GOT3 (cell line): Measurements from ENCODE around the gene RIMBP2.

Experiments
- DNase-seq: peaks from one replicate; lab custom pipeline; 2025; ENCODE audit warnings: mixed read lengths; lab: John Stamatoyannopoulos, UW

RIMBP2 gene

GRCh38 chr12:130538343-130539095 lies 177.6 kb downstream of the RIMBP2 start:
- no peak for DNase-seq

DNA sequence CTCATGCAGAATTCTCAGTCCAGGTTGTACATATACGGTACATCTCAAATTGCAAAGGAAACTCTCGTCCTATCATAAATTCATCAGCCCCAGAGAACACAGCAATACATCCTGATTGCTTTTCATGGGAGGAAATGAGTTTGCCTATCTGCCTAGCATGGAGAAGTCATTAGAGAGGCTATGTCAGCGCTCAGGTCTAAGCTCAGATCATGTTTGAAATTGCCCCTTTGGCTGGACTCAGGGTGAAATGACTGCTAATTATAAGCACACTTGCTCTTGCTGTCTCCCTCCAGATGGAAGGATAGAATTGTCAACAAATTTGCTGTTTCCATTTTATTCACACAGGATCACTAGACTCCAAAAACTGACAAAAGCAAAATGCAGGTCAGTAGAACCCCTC lies 178.4 kb downstream of the RIMBP2 start:
- DNase-seq = no peak

- DNase-seq = no peak
Measured at GRCh38 chr12:130537051-130537450, 179.0 kb downstream of the RIMBP2 start.

GRCh38 chr12:130530429-130530828 lies 185.7 kb downstream of the RIMBP2 start:
- DNase-seq = no peak

- DNase-seq = no peak
Measured at GRCh38 chr12:130529781-130530180, 186.3 kb downstream of the RIMBP2 start.

DNA sequence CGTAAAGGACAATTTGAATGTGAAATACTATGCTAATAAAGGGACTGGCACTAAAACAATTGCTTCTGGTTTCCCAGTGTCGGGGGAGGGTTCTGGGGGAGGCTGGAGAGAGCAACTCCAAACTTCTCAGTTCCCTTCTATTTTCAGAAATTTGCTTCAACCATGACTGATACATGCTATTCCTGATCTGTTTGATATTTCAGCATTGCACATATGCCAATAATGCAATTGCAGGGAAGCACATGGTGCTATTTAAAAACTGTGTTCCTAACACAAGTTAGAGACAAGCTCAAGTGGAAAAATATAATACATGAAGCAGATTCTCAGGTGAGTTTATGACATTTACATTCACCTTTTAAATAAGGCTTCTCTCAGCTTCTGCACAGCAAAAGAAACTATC lies 188.9 kb downstream of the RIMBP2 start:
- no peak for DNase-seq

- no peak for DNase-seq
Measured at GRCh38 chr12:130526813-130527212, 189.3 kb downstream of the RIMBP2 start.

DNA sequence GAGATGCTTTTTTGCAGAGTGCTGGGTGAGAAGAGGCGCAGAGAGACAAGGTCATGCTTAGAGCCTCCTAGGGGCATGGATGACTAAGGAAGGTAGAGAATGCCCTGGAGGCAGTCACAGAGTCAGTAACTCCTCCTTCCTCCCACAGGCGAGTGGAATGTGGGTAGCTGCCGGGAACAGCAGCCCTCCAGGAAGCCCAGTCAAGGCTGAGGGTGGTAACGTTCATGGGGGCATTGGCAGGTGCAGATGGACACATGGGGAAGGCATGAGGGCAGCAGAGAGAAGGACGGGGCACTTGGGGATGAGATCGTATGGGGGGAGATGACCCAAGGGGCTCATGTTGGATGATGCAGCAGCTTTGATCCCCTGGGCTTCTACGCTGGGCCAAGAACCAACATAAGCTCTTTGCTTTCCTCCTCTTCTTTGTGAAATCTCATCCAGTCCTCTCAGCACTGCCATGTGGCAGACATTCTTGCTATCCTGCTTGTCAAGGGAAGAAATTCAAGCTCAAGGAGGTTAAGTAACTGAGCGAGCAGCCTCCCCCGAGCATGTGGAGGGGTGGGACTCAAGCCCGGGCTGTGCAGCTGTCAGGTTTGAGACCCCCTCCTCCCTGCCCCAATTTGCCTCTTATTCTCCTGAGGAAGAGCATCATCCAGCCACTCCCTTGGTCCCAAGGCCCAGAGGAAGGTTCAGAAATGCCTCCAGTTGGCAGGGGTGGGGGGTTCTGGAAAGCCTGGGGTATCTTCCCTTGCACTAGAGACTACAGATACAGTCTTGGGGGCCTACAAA lies 190.5 kb downstream of the RIMBP2 start:
- DNase-seq = no peak

- DNase-seq = no peak
Measured at GRCh38 chr12:130524759-130525158, 191.3 kb downstream of the RIMBP2 start.

GRCh38 chr12:130523863-130524614 lies 192.1 kb downstream of the RIMBP2 start:
- no peak for DNase-seq

- DNase-seq = no peak
Measured at GRCh38 chr12:130523208-130523607, 192.9 kb downstream of the RIMBP2 start.

DNA sequence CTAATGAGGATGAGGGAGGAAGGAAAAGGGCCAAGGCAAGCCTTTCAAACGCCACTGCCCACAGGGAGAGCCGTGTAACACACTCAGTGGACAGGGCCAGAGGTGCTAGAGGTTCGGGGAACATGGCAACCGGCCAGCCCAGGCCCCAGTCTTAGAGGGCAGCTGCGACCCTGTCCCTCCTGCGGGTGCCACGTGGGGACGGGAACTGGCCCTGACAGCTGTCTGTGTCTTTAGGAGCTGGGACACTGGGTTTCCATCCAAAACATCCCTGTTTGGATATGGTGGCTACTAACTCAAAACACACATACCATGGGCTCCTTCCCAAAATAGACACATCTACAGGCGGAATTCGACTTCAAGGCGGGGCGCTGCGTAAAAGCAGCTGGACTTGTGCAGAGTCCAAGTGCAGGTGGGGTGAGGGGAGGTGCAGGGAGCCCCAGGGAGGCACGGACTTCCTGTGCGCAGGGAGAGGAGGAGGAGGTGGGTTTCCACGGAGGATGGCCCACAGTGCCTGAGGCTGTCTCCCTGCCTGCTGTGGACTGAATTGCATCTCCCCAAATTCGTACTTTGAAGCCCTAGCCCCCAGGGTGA lies 193.8 kb downstream of the RIMBP2 start:
- no peak for DNase-seq

GRCh38 chr12:130521375-130522124 lies 194.5 kb downstream of the RIMBP2 start:
- DNase-seq = no peak

DNA sequence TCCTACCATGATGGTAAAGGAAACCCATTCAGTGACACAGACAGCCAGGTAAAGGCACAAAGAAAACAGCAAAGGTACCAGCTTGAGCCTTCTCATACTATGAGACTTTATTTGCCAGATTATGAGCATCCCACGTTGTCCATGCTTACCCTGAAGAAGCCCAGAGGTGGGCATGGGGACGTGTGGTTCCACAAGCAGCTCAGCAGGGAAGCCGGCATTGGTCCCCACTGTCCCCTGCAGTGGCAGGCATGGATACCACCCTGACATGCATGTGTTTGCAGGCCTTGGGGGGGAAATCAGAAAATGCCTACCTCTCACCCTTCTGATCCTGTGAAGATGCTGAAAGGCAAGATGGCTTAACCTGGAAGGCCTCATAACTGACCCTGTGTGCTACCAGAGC lies 195.3 kb downstream of the RIMBP2 start:
- DNase-seq = no peak

GRCh38 chr12:130517588-130517987 lies 198.5 kb downstream of the RIMBP2 start:
- DNase-seq = no peak

DNA sequence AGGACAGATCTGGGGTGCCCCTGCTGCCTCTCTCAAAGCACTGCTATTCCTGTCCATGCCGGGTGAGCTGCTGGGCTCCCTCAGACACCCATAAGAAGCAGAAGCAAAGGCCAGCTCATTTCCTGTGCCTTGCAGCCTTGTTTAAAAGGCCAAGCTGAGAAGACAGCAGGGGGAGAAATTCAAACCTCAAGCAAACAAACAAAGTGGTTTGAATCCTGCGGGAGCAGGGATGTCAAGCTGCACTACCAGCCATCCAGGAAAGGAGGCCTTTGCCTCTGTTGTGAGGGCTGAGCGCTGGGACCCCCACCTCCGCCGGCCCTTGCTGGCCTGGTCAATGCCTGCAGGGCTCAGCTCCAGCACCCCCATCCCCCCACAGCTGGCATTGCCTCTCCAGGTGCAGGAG lies 201.9 kb downstream of the RIMBP2 start:
- no peak for DNase-seq

- DNase-seq = no peak
Measured at GRCh38 chr12:130513556-130513955, 202.5 kb downstream of the RIMBP2 start.

GRCh38 chr12:130511285-130511684 lies 204.8 kb downstream of the RIMBP2 start:
- no peak for DNase-seq

DNA sequence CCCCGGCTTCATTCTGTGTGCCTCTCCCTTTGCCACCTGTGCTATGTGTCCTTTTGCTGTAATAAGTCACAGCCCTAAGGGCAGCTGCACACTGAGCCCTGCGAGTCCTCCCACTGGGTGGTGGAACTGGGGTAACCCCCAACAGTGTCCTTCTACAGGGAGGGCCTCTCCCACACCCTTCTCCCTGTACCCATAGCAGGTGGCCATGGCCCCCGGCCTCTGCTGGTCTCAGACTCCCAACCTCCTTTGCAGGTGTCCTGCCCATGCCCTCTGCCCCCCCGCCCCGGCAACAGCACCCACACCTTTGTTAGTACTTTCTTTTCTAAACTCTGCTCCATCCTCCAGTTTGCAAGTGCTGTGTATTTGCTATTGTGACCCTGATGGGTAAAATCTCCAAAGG lies 206.6 kb downstream of the RIMBP2 start:
- no peak for DNase-seq

GRCh38 chr12:130508847-130509246 lies 207.3 kb downstream of the RIMBP2 start:
- DNase-seq = no peak

DNA sequence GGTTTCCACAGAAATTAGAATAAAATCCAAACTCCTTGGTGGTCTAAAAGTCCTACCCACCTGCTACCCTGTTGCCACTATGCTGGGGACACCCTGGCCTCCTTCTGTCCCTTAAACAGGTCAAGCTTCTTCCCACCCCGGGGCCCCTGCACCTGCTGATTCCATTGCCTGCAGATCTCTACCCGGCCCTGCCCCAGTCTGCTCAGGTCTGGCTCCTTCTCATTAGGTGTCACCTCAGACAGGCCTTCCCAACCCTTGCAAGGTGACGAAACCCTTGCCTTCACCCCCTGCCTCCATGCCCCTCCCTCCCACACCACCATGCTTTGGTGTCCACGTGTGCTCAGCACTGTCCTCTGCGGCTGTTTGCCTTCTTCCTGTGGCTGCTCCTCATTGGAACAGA lies 207.8 kb downstream of the RIMBP2 start:
- DNase-seq = no peak

DNA sequence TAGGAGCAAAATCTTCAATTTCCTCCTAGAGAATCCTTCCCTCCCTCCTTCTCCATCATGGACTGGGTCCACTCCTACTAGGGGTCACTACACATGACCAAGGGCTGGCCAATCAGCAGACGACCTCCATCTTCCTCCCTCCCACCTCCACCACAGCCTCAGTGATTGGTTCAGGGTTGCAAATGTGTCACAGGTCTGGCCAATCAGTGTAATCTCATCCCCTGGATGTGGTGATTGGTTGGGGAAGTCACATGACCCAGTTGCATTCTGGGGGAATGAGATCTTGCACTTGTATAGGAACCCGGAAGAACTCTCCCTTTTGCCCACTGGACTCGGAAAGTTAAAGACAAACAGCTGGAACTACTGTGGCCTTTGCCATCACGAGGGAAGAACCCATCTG lies 209.3 kb downstream of the RIMBP2 start:
- no peak for DNase-seq
